Raji (cell line): Measurements from ENCODE around the gene CALR3.

Source experiments
- POLR2A ChIP-seq: IDR thresholded peaks from 2 replicates; pipeline ENCODE4 v1.6.1; 2011; ENCODE audit warnings: low read depth, low read length, control low read depth; ENCODE audit not compliant: insufficient read depth

The CALR3 gene

DNA sequence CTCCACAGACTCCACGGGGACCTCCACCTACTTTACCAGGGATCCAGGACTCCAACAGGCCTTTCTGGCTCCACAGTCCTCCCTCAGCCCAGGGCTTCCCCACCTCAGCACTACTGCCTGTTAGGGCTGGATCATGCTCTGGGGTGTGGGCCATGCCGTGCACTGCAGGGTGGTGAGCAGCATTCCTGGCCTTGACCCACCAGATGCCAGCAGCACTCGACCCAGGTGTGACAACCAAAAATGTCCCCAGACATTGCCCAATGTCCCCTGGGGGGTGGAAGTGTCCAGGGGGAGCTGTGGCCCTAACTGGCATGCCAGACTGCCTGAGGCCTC, 66.2 kb downstream of the CALR3 start:
- TF ChIP-seq POLR2A = no peak

DNA sequence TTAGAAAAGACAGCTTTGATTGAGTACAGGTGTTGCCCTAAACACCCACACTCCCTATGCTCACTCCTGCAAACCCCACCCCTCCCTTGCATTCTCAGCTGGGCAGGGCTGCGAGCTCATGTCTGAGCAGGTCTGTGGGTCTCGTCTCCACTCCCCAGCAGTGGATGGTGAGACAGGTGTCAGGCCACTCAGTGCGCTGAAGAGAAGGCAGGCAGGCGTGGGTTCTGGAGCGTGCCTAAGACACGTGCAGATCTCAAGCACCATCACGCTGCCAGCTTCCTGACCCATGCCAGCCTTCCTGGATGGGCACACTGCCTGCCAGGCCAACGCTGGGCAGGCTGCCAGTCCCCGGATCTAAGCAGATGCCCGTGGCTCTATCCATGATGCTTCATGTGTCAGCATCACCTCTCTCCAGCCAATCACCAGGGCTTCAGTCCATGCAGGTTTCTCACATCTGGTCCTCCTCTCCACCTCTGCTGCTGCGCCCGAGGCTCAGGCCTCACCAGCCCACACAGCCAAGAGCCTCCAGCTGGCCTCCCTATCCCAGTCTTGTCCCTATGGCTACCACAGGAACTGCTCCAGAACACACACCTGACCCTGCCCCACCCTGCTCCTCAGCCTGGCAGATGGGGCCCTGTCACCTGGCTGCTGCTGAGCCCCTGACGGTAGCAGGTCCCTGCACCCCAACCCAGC, 66.8 kb downstream of the CALR3 start:
- no peak for TF ChIP-seq POLR2A
